ENCODE measurements around the gene ATOH8.

- TF ChIP-seq, protein P1, sequence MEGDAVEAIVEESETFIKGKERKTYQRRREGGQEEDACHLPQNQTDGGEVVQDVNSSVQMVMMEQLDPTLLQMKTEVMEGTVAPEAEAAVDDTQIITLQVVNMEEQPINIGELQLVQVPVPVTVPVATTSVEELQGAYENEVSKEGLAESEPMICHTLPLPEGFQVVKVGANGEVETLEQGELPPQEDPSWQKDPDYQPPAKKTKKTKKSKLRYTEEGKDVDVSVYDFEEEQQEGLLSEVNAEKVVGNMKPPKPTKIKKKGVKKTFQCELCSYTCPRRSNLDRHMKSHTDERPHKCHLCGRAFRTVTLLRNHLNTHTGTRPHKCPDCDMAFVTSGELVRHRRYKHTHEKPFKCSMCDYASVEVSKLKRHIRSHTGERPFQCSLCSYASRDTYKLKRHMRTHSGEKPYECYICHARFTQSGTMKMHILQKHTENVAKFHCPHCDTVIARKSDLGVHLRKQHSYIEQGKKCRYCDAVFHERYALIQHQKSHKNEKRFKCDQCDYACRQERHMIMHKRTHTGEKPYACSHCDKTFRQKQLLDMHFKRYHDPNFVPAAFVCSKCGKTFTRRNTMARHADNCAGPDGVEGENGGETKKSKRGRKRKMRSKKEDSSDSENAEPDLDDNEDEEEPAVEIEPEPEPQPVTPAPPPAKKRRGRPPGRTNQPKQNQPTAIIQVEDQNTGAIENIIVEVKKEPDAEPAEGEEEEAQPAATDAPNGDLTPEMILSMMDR (conservative IDR thresholded peaks at IDR 0.05; ENCODE audit: low read length) = no peak
- TF ChIP-seq EZH2phosphoT487 (IDR thresholded peaks at IDR 0.05; ENCODE audit: borderline replicate concordance, low read depth, low read length) = no peak
These were observed 46.8 kb downstream of the ATOH8 start for GRCh38 chr2:85800586-85800985.
